NCI-H1930 (cell line): ENCODE measurements around the gene CCSER2.
"Not testable (repeated sequence)": the region's sequence is repeated elsewhere in the genome, so short reads cannot be mapped to it uniquely, and the experiment has no call there.

Source experiments
- DNase-seq, 2 experiments: peaks; one replicate each; lab custom pipeline; 2025; lab: John Stamatoyannopoulos, UW

CCSER2 gene

GRCh38 chr10:84328418-84329195 is at the start of gene CCSER2:
TSS of gene CCSER2 (plus strand) at chr10:84328589. CDS start at chr10:84371053, 42,464 bp downstream.
- DNase-seq = peak; percentile 75 to 77

- DNase-seq = not testable (repeated sequence)
These were observed 48.4 kb upstream of the CCSER2 start for GRCh38 chr10:84279876-84280475.

DNA sequence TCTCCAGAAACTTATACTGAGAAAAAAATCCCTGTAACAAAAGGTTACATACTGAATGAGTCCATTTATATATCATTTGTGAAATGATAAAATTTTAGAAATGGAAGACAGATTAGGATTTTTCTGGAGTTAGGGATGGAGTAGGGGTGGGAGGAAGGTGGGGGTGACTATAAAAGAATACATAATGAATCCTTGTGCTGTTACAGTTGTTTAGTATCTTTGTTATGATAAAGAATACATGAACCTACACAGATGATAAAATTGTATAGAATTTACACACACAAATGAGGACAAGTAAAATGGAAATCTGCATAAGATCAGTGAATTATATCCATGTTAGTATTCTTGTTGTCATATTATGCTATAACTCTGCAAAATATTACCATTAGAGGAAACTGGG is 41.7 kb upstream of the CCSER2 start:
- DNase-seq = no peak

DNA sequence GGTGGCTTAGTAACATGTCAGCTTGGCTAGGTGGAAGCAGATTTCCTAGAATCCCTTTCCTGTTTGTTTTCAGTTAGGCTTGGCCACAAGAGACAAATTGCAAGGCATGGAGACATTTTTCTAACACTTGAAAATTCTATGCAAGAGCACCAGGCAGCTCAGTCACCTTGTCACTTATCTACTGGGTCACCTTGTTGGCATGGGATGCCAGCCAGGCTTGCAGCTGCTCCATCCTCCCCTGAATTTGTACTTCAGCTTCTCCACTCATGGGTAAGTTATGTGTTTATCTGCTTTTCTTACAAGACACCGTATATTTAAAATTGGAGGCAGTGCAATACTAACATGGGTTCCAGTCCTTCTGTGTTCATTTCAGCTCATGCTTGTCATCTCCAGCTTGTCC is 40.2 kb upstream of the CCSER2 start:
- DNase-seq = no peak

DNA sequence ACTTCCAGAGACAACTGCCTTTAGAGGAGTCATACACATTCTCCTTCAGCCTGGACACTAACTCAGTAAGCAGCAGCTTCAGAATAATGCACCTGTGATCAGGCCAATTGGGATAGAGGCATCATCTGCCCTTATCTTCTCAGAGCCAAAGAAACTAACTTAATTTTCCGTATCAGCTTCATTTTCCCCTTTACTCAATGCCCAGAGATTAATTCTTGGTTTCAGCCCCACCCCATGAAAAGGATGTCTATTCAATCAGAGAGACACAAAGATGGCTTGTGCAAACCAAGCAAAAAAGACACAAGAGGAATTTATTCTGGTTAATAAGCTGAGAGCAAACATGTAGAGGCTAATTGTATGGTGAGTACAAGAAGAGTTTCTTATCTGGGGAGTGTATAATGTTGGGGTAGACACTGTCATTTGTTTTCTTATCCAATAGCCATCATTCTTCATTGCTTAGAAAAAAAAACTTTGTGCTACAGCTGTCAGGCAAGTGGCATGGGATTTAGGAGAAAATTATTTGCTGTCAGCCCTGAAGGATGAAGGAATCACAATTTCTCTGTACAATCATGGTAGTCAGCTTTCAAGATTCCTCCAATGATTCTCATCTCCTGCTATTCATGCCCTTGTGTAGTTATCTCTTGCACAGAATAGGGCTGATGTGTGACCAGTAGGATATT is 38.7 kb upstream of the CCSER2 start:
- DNase-seq = no peak

GRCh38 chr10:84290235-84290634 is 38.2 kb upstream of the CCSER2 start:
- no peak for DNase-seq

DNA sequence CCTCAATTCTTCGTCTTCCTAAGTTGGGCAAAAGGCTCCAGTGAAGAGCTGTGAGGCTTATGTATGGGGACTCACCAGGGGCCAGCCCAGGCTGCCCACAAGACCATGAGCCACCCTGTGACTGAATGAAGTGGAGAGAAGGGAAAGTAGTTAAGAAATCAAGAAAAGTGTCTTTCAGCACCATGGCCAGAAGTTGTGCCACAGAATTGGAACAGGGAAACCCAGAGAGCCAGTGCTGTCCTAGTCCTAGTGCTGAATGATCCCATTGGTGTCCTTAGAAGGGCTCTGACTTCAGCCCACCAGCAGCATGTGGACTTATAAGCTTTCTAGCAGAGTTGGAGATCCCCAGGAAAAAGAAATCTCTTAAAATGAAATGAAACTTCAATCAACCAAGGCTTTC is 37.0 kb upstream of the CCSER2 start:
- DNase-seq = no peak

- no peak for DNase-seq
These were observed 35.9 kb upstream of the CCSER2 start for GRCh38 chr10:84292502-84292901.

GRCh38 chr10:84293171-84293570 is 35.2 kb upstream of the CCSER2 start:
- no peak for DNase-seq

DNA sequence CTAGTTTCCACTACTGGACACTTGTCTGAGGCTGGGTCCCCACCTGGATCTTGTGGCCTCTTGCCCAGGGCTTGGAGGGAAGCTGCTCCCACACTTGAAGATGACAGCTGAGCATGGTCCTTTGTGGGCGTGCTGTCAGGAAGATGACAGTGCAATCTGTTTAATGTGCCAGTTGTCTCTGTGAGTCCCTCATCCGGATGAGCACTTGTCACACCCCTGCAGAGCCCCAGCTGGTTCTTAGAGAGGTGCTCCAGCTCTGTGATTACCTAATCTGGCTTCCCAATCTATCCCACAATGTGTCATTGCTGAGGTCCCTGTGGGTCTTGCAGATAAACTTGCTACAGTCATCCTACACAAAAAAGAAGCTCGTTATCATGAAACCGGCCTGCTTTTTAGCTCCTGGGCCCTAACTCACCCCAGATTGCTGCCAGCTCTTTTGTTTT is 34.8 kb upstream of the CCSER2 start:
- DNase-seq = no peak

- no peak for DNase-seq
These were observed 33.5 kb upstream of the CCSER2 start for GRCh38 chr10:84294766-84295447.

GRCh38 chr10:84296091-84296981 is 32.1 kb upstream of the CCSER2 start:
- DNase-seq = no peak

DNA sequence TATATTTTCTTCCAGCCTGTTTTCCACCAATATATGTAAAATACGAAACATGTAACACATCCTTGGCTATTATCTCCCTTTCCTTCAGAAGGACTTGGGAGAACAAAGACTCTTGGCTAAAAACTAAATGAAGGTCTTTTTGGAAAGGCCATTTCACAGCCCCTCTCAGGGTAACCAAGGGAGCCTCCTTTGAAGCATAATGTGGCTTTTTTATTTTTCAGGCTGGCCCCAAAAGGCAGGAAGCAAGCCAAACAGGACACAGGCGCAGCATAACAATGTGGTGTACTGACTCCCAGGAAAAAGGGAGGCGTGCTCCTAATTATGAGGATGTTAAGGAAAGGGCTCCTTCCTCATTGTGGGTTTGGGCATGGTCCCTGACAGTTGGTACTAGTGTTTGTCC is 30.3 kb upstream of the CCSER2 start:
- DNase-seq = no peak

- DNase-seq = no peak
These were observed 26.2 kb upstream of the CCSER2 start for GRCh38 chr10:84302223-84302622.

GRCh38 chr10:84306751-84307384 is 21.5 kb upstream of the CCSER2 start:
- no peak for DNase-seq

DNA sequence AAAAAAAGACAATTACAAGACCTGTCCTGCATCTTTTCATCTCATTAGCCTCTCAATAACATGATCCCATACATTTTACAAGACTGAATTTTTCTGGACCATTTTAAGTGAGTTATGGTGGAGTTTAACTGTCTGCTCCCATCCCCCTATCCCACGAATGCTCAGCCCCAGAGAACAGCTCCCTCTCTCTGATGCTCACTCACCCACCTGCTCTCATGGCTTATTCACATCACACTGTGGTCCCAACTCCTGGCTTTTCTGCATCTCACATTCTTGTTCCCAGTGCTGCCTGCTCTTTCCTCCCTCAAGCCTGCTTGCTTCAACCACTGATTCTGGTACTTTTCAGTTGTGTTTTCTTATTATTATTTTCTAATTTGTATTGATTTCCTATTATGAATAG is 20.4 kb upstream of the CCSER2 start:
- DNase-seq = no peak

- no peak for DNase-seq
These were observed 19.7 kb upstream of the CCSER2 start for GRCh38 chr10:84308481-84309304.

GRCh38 chr10:84310470-84310869 is 17.9 kb upstream of the CCSER2 start:
- no peak for DNase-seq

- no peak for DNase-seq
These were observed 16.8 kb upstream of the CCSER2 start for GRCh38 chr10:84311576-84311975.

DNA sequence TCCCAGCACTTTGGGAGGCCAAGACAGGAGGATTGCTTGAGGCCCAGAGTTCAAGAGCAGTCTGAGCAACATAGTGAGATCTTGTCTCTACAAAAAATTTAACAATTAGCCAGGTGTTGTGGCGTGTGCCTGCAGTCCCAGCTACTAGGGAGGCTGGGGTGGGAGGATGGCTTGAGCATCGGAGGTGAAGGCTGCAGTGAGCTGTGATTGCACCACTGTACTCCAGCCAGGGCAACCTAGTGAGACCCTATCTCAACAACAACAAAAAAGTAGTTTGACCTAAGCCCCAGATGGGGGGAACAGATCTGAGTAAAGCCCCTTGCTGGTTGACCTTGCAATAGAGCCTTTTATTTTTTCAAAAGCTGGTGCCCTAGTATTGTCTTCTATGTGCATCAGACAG is 15.6 kb upstream of the CCSER2 start:
- no peak for DNase-seq
